NCI-H1436 treated with DMSO at 0.1 percent for 48 hours (cell line): ENCODE measurements around the gene MICALL2.

ENCODE experiments used
- DNase-seq: peaks from one replicate; lab custom pipeline; 2025; lab: John Stamatoyannopoulos, UW

MICALL2 gene

GRCh38 chr7:1458683-1459511, at the start of gene MICALL2:
Gene MICALL2 (minus strand): TSS chr7:1459470. CDS start chr7:1459326, 144 bp downstream.
- no peak for DNase-seq

DNA sequence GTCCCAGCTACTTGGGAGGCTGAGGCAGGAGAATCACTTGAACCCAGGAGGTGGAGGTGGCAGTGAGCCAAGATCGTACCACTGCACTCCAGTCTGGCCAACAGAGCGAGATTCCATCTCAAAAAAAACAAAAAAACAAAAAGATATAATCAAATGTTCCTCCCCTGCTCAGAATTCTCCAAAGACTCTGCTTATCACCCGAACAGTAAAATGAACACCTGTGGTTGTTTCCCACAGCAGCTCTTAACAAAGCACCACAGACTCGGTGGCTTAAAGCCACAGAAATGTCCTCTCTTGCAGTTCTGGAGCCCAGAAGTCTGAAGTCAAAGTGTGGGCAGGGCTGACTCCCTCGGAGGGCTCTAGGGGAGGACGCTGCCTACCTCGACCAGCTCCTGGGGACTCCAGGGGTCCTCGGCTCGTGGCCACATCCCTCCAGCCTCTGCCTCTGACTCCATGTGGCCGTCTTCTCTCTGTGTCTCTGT, 49.0 kb upstream of the MICALL2 start:
- no peak for DNase-seq

- DNase-seq: no peak
These were observed 46.7 kb upstream of the MICALL2 start for GRCh38 chr7:1505731-1506550.

GRCh38 chr7:1503816-1504775, 44.8 kb upstream of the MICALL2 start, which contains the start of gene INTS1:
Gene INTS1 (minus strand): TSS chr7:1504389. CDS start chr7:1503960, 429 bp downstream.
- peak; percentile 55 for DNase-seq

DNA sequence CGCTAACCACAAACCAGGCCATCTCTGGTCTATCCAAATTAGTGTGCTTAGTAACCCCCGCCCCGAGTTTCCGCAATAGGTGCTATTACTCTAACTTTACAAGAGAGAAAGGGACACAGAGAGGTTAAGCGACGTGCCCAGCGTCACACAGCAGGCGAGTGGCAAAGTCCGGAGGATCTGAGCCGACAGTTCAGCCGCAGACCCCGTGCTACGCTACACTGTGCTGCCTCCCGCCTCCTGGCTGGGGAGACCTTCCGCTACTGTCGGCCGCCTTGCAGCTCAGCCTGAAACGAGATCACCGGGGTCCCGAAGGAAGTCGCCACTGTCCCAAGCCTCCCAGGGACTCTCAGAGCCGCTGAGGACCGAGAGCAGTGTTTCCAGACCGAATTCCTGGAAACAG, 44.1 kb upstream of the MICALL2 start:
- DNase-seq: no peak

DNA sequence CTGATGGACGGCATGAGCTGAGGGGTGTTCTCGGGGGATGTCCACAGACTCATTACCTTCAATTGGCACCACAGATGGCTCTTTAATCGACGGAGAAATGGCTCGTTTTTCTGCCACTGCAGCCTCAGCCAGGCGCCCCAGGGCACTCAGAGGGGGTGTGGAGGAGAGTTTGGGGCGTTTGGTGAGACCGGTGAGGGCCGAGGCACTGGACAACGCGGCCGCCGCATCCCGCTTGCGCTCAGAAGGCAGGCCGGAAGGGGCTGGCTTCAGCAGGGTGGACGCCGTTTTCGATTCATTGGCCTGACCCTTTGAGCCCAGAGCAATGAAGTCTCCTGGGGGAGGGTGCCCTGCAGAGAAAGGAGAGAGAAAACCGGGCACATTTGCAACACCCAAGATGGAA, 43.6 kb upstream of the MICALL2 start:
- no peak for DNase-seq

DNA sequence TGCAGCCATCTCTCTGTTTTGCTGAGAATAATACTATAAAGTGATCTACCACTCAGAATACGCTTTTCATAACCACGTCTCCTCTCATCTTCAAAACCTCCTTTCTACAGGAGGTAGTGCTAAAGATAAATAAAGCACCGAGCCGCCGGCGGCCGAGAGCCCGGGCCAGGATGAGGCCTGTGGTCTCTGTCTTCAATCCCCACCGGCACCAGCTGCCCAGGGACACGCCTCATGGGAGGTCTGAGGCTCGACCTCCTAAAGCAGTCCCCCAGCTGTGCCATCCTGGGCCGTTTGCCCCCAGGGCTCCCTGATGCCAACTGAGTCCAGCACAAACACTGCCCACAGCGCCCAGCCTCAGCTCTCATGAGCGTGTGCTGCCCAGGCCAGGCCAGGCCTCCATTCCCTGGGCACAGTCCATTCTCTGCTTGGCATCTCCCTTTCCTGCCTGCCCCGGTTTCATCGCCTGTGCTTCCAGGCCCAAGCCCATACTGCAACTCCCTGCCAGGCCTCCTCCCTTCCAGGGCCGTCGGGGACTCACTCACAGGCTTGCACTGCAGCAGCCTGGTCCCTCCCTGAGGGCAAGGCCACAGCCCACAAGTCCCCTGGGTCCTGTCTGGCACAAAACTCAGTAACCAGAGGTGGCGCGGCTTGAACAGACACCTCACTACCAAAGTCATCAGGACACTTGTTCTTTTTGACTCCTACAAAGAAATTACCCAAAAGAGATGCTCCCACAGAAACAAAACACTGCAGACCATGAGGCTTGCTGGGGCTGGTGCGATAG, 42.4 kb upstream of the MICALL2 start:
- DNase-seq: no peak

GRCh38 chr7:1500064-1500807, 41.0 kb upstream of the MICALL2 start:
- no peak for DNase-seq

DNA sequence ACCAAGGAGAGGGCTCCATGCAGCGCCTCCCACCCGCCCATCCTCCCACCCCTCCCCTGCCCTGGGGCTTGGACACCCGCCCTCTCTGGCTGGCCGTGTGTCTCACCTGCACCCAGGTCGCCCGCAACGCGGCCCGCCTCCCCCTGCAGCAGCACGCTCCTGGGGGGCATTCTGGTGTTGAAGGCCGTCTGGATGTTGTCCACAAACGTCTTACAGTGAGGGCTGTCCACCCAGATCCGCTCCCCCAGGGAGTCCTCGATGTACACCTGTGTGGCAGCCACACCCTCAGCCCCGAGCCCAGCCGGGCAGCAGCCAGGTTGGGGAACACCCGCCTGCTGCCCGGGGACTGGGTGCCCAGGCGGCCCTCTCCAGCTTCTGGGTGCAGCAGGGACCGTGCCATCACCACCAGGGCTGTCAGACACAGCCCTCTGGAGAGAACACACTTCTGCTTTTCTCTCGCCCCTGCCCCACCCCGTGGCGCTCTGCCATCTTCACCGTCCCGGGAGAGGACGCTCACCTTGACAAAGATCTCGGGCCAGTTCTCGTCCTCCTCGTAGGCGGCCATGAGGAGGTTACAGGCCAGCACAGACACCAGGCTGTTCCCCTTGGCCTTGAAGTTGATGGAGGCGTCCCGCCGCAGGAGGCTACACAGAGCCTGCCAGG, 40.2 kb upstream of the MICALL2 start:
- no peak for DNase-seq

DNA sequence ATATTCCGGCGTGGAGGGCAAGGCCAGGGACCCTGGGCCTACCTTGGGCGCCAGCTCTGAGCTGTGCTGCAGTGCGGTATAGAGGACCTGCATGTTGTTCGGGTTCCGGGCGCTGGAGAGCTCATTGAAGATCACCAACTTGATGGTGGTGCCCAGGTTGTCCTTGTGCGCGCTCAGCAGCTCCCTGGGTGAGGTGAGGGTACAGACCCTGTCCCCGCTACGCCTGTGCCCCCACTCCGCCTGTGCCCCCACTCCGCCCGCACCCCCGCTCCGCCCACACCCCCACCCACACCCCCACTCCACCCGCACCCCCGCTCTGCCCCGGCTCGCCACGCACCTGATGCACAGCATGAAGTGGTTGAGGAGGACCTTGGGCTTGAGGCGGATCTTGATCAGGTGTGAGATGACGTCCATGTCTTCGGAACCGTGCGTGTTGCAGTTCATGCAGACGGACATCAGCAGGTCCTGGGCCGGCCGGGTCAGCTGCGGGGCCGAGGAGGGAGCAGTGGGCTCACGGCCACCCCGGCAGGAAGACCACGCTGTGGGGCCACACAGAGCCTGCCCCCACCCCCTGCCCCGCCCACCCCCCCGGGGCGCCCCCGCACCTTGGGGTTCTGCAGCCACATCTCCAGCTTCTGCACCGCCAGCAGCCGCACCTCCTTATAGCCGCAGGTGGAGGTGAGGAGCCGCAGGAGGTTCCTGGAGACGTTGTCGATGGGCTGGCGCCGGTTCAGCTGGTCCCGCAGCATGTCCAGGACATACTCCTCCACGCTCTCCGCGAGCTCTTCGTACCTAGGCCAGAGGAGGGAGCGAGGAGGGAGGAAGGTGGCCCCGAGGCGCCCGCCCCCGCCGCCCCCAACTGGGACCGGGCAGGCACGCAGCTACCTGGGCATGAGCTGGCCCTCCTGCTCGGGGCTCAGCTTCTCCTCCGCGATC, 39.4 kb upstream of the MICALL2 start:
- DNase-seq: no peak

- no peak for DNase-seq
These were observed 38.1 kb upstream of the MICALL2 start for GRCh38 chr7:1497293-1497927.

GRCh38 chr7:1496531-1497292, 37.4 kb upstream of the MICALL2 start:
- no peak for DNase-seq

DNA sequence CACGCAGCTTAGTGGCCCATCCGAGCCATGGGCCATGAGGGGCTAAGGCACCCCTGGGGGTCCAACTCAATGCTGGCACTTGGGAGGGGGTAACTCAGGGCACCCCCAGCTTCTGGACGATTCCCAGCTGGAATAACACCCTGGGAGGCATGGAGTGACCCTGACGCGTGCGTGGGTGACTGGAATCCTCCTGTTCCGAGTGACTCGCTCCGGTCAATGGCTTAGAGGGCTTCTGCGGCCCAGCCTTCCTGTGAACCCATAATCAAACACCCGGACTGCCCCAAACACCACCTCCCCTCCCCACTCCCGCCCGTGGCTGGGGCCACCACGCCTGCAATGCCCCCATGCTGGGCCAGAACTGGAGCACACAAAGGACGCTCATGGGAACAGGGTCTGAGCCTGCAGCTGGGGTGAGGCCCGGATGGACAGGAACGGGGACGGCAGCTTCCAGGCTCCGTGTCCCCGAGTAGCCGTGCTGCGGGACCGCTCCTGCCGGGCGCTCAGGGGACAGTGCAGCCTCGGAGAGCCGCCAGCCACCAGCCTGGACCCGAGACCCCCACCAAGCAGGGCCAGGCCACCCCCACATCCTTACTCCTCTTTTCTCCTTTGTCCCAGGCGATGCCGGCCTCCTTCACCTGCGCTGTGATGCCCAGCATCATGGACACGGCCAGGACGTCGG, 36.4 kb upstream of the MICALL2 start:
- DNase-seq: no peak

GRCh38 chr7:1494866-1495563, 35.7 kb upstream of the MICALL2 start:
- no peak for DNase-seq

- DNase-seq: no peak
These were observed 35.2 kb upstream of the MICALL2 start for GRCh38 chr7:1494447-1494846.

GRCh38 chr7:1493571-1493970, 34.3 kb upstream of the MICALL2 start:
- DNase-seq: no peak
